SU-DHL-6 (cell line): ENCODE data around the gene B3GALT6.

Experiments
- CTCF ChIP-seq: fragments of 200-600 bp; sonication (generic); IDR thresholded peaks from one replicate; pipeline ENCODE4 v1.5.1; 2017; ENCODE audit warnings: antibody characterized with exemption, mild to moderate bottlenecking, low read length, moderate library complexity; ENCODE audit not compliant: insufficient read depth, poor library complexity, severe bottlenecking
- EZH2phosphoT487 ChIP-seq: fragments of 200-600 bp; sonication (generic), shearing (Covaris generic); conservative IDR thresholded peaks from 2 replicates; pipeline ENCODE4 v1.6.1; 2018; ENCODE audit warnings: mild to moderate bottlenecking, antibody characterized with exemption, low read length, moderate library complexity, mixed read lengths

GRCh38 chr1:1189111-1189510, 42.9 kb upstream of the B3GALT6 start:
- TF ChIP-seq CTCF (no peak), EZH2phosphoT487 (no peak)
